ENCODE measurements around the gene PRCP. TPM values are rescaled to one million over a fixed set of nuclear protein-coding genes. Genes with fewer than 3 reads are reported as not detected.

PRCP gene
- total RNA-seq, 2 experiments from 2014 or later = 23.0 to 23.3 TPM

GRCh38 chr11:82818409-82819043 lies 81.7 kb downstream of the PRCP start:
- H3K27me3 Mint-ChIP-seq (ENCODE audit: low read depth) = peaks cover 2% of the 10 kb centered on the region
- H3K4me1 Mint-ChIP-seq (ENCODE audit: low read depth) = no peaks in the 10 kb centered on the region
- H3K4me3 Mint-ChIP-seq = no peak overlapping the region
- DNase-seq = no peak
- CTCF ChIA-PET = no interaction called here
- no peaks in the 10 kb centered on the region for H3K36me3 Mint-ChIP-seq (ENCODE audit: low read depth)
- intact Hi-C loops (cut with micrococcal nuclease) = no loop called here
- H3K9me3 Mint-ChIP-seq = no peaks in the 10 kb centered on the region
- H3K27ac Mint-ChIP-seq = no peak overlapping the region

GRCh38 chr11:82815406-82815805 lies 84.8 kb downstream of the PRCP start:
- H3K4me1 Mint-ChIP-seq (ENCODE audit: low read depth) = no peaks in the 10 kb centered on the region
- no peak overlapping the region for H3K4me3 Mint-ChIP-seq
- H3K27me3 Mint-ChIP-seq (ENCODE audit: low read depth) = peaks cover 2% of the 10 kb centered on the region
- intact Hi-C loops (cut with micrococcal nuclease) = no loop called here
- no peak for DNase-seq
- H3K27ac Mint-ChIP-seq = no peak overlapping the region
- no peaks in the 10 kb centered on the region for H3K9me3 Mint-ChIP-seq
- H3K36me3 Mint-ChIP-seq (ENCODE audit: low read depth) = no peaks in the 10 kb centered on the region
- CTCF ChIA-PET = interaction anchor here (0.7 to 0.8 kb wide), 2 partner anchors 8 to 23 kb away, joined by 3 read pairs; no protein-coding TSS in a partner anchor

- intact Hi-C loops (cut with micrococcal nuclease) = no loop called here
- Mint-ChIP-seq H3K4me3 (no peak overlapping the region), H3K9me3 (no peaks in the 10 kb centered on the region), H3K27me3 (ENCODE audit: low read depth) (peaks cover 2% of the 10 kb centered on the region), H3K4me1 (ENCODE audit: low read depth) (no peaks in the 10 kb centered on the region), H3K36me3 (ENCODE audit: low read depth) (no peaks in the 10 kb centered on the region), H3K27ac (no peak overlapping the region)
- no peak for DNase-seq
- CTCF ChIA-PET = interaction anchor here (0.6 kb wide), 1 partner anchor 91 kb away, joined by 5 read pairs; no protein-coding TSS in a partner anchor
Observed at GRCh38 chr11:82814379-82814778, 85.9 kb downstream of the PRCP start.

GRCh38 chr11:82811369-82811768 lies 88.9 kb downstream of the PRCP start:
- no peaks in the 10 kb centered on the region for H3K4me1 Mint-ChIP-seq (ENCODE audit: low read depth)
- no peaks in the 10 kb centered on the region for H3K36me3 Mint-ChIP-seq (ENCODE audit: low read depth)
- peaks cover 4% of the 10 kb centered on the region for H3K27me3 Mint-ChIP-seq (ENCODE audit: low read depth)
- intact Hi-C loops (cut with micrococcal nuclease) = no loop called here
- CTCF ChIA-PET = no interaction called here
- no peak overlapping the region for H3K4me3 Mint-ChIP-seq
- no peak overlapping the region for H3K27ac Mint-ChIP-seq
- DNase-seq = no peak
- H3K9me3 Mint-ChIP-seq = no peaks in the 10 kb centered on the region

- DNase-seq = no peak
- Mint-ChIP-seq H3K27me3 (ENCODE audit: low read depth) (peaks cover 9% of the 10 kb centered on the region), H3K9me3 (no peaks in the 10 kb centered on the region), H3K4me1 (ENCODE audit: low read depth) (no peaks in the 10 kb centered on the region), H3K4me3 (no peak overlapping the region), H3K27ac (no peak overlapping the region), H3K36me3 (ENCODE audit: low read depth) (no peaks in the 10 kb centered on the region)
- CTCF ChIA-PET = no interaction called here
- intact Hi-C loops (cut with micrococcal nuclease) = no loop called here
Observed at GRCh38 chr11:82810738-82811137, 89.5 kb downstream of the PRCP start.

- CTCF ChIA-PET = interaction anchor here (0.6 kb wide), 1 partner anchor 11 kb away, joined by 3 read pairs; no protein-coding TSS in a partner anchor
Observed at GRCh38 chr11:82810326-82810725, 89.9 kb downstream of the PRCP start.

GRCh38 chr11:82807646-82808045 lies 92.6 kb downstream of the PRCP start:
- Mint-ChIP-seq H3K9me3 (no peaks in the 10 kb centered on the region), H3K36me3 (ENCODE audit: low read depth) (no peaks in the 10 kb centered on the region), H3K27me3 (ENCODE audit: low read depth) (peaks cover 12% of the 10 kb centered on the region), H3K27ac (no peak overlapping the region), H3K4me1 (ENCODE audit: low read depth) (no peaks in the 10 kb centered on the region), H3K4me3 (no peak overlapping the region)
- intact Hi-C loops (cut with micrococcal nuclease) = no loop called here
- no peak for DNase-seq
- CTCF ChIA-PET = interaction anchor here (0.6 kb wide), 1 partner anchor 468 kb away, joined by 4 read pairs; no protein-coding TSS in a partner anchor

More at GRCh38 chr11:82810326-82810725, 89.9 kb downstream of the PRCP start:
- Mint-ChIP-seq H3K4me3 (no peak overlapping the region), H3K9me3 (no peaks in the 10 kb centered on the region), H3K27me3 (ENCODE audit: low read depth) (peaks cover 11% of the 10 kb centered on the region), H3K36me3 (ENCODE audit: low read depth) (no peaks in the 10 kb centered on the region), H3K27ac (no peak overlapping the region), H3K4me1 (ENCODE audit: low read depth) (no peaks in the 10 kb centered on the region)
- DNase-seq = no peak
- intact Hi-C loops (cut with micrococcal nuclease) = no loop called here

GRCh38 chr11:82802710-82803109 lies 97.5 kb downstream of the PRCP start:
- intact Hi-C loops (cut with micrococcal nuclease) = no loop called here
- H3K9me3 Mint-ChIP-seq = no peaks in the 10 kb centered on the region
- peaks cover 12% of the 10 kb centered on the region for H3K27me3 Mint-ChIP-seq (ENCODE audit: low read depth)
- no peaks in the 10 kb centered on the region for H3K4me1 Mint-ChIP-seq (ENCODE audit: low read depth)
- H3K27ac Mint-ChIP-seq = no peak overlapping the region
- CTCF ChIA-PET = no interaction called here
- H3K4me3 Mint-ChIP-seq = no peak overlapping the region
- no peaks in the 10 kb centered on the region for H3K36me3 Mint-ChIP-seq (ENCODE audit: low read depth)
- no peak for DNase-seq

GRCh38 chr11:82796998-82797961 lies 103.0 kb downstream of the PRCP start:
- H3K4me3 Mint-ChIP-seq = no peak overlapping the region
- CTCF ChIA-PET = interaction anchor here (0.6 to 1.1 kb wide), 2 partner anchors 8 to 11 kb away, joined by 3 to 4 read pairs; no protein-coding TSS in a partner anchor
- intact Hi-C loops (cut with micrococcal nuclease) = no loop called here
- no peak overlapping the region for H3K27ac Mint-ChIP-seq
- no peak for DNase-seq
- H3K27me3 Mint-ChIP-seq (ENCODE audit: low read depth) = no peaks in the 10 kb centered on the region
- no peaks in the 10 kb centered on the region for H3K36me3 Mint-ChIP-seq (ENCODE audit: low read depth)
- no peaks in the 10 kb centered on the region for H3K4me1 Mint-ChIP-seq (ENCODE audit: low read depth)
- no peaks in the 10 kb centered on the region for H3K9me3 Mint-ChIP-seq

- no peak for DNase-seq
- Mint-ChIP-seq H3K9me3 (no peaks in the 10 kb centered on the region), H3K4me3 (no peak overlapping the region), H3K4me1 (ENCODE audit: low read depth) (no peaks in the 10 kb centered on the region), H3K27me3 (ENCODE audit: low read depth) (no peaks in the 10 kb centered on the region), H3K27ac (no peak overlapping the region), H3K36me3 (ENCODE audit: low read depth) (no peaks in the 10 kb centered on the region)
- CTCF ChIA-PET = interaction anchor here (0.7 to 1.0 kb wide), 3 partner anchors 19 to 78 kb away, joined by 3 to 5 read pairs (median 4); partner anchors contain the start of gene FAM181B
- intact Hi-C loops (cut with micrococcal nuclease) = no loop called here
Observed at GRCh38 chr11:82794490-82794889, 105.7 kb downstream of the PRCP start.

GRCh38 chr11:82792822-82793569 lies 107.2 kb downstream of the PRCP start:
- Mint-ChIP-seq H3K4me3 (no peak overlapping the region), H3K4me1 (ENCODE audit: low read depth) (no peaks in the 10 kb centered on the region), H3K27me3 (ENCODE audit: low read depth) (no peaks in the 10 kb centered on the region), H3K36me3 (ENCODE audit: low read depth) (no peaks in the 10 kb centered on the region), H3K27ac (no peak overlapping the region), H3K9me3 (no peaks in the 10 kb centered on the region)
- DNase-seq = no peak
- CTCF ChIA-PET = interaction anchor here (0.8 kb wide), 1 partner anchor 22 kb away, joined by 3 read pairs; no protein-coding TSS in a partner anchor
- intact Hi-C loops (cut with micrococcal nuclease) = no loop called here

GRCh38 chr11:82792319-82792718 lies 107.9 kb downstream of the PRCP start:
- DNase-seq = no peak
- no peaks in the 10 kb centered on the region for H3K27me3 Mint-ChIP-seq (ENCODE audit: low read depth)
- CTCF ChIA-PET = interaction anchor here (0.8 kb wide), 1 partner anchor 23 kb away, joined by 3 read pairs; no protein-coding TSS in a partner anchor
- no peaks in the 10 kb centered on the region for H3K4me1 Mint-ChIP-seq (ENCODE audit: low read depth)
- no peaks in the 10 kb centered on the region for H3K36me3 Mint-ChIP-seq (ENCODE audit: low read depth)
- no peak overlapping the region for H3K4me3 Mint-ChIP-seq
- H3K9me3 Mint-ChIP-seq = no peaks in the 10 kb centered on the region
- H3K27ac Mint-ChIP-seq = no peak overlapping the region
- intact Hi-C loops (cut with micrococcal nuclease) = no loop called here

Measured in activated naive CD4-positive, alpha-beta T cell treated with anti-CD3 and anti-CD28 coated beads for 36 hours (primary cell).